Stomach (tissue), 4 donors: ENCODE results near the gene FCGR3A.
"Not testable (repeated sequence)": the region's sequence is repeated elsewhere in the genome, so short reads cannot be mapped to it uniquely, and the experiment has no call there.

ENCODE experiments used
- CTCF ChIP-seq, 7 experiments: fragments of 450-650 bp in 4 of 7; fragments of 200-600 bp in 3 of 7; sonication (generic) in 3 of 7; IDR thresholded peaks; one replicate each; pipeline ENCODE4 v1.5.1; 2016 to 2019; ENCODE audit warnings: antibody characterized with exemption in 7 of 7, control low read depth in 2 of 7, mild to moderate bottlenecking in 1 of 7
- POLR2A ChIP-seq, 4 donors: fragments of 450-650 bp; IDR thresholded peaks; one replicate each; pipeline ENCODE4 v1.6.1; 2016; ENCODE audit warnings: antibody characterized with exemption in 4 of 4, control low read depth in 2 of 4, mild to moderate bottlenecking in 1 of 4, moderate library complexity in 1 of 4
- POLR2AphosphoS5 ChIP-seq, 3 donors: sonication (generic); formaldehyde crosslinking; IDR thresholded peaks; one replicate each; pipeline ENCODE4 v1.6.1; 2016; ENCODE audit warnings: antibody characterized with exemption in 3 of 3

GRCh38 chr1:161588596-161588995 is 39.0 kb upstream of the FCGR3A start:
- TF ChIP-seq CTCF, POLR2A, POLR2AphosphoS5 (IDR thresholded peaks at IDR 0.05): not testable (repeated sequence)
